Karpas-422 (cell line): ENCODE results near the gene GHR. TPM values are rescaled to one million over a fixed set of nuclear protein-coding genes. Genes with fewer than 3 reads are reported as not detected.

Experiments used
- DNase-seq: peaks from one replicate; pipeline ENCODE4 v3.0.0-alpha.2; 2015
- H2AFZ ChIP-seq: fragments of 200-600 bp; sonication (generic); 2 replicates; pipeline ENCODE4 v1.6.1; 2014; ENCODE audit warnings: antibody characterized with exemption, low read length, mixed read lengths
- H3K27ac ChIP-seq: fragments of 200-600 bp; sonication (generic); 2 replicates; pipeline ENCODE4 v1.5.1; 2014; ENCODE audit warnings: mild to moderate bottlenecking, low read length, moderate library complexity
- H3K27me3 ChIP-seq: fragments of 200-600 bp; sonication (generic); 2 replicates; pipeline ENCODE4 v1.6.1; 2014; ENCODE audit warnings: low read length, mixed read lengths
- H3K36me3 ChIP-seq: fragments of 200-600 bp; sonication (generic); 2 replicates; pipeline ENCODE4 v1.6.1; 2014; ENCODE audit warnings: low read length, mixed read lengths; ENCODE audit not compliant: insufficient read depth
- H3K4me1 ChIP-seq: fragments of 200-600 bp; sonication (generic); 2 replicates; pipeline ENCODE4 v1.6.1; 2014; ENCODE audit warnings: mild to moderate bottlenecking, low read length, mixed read lengths
- H3K4me2 ChIP-seq: fragments of 200-600 bp; sonication (generic); 2 replicates; pipeline ENCODE4 v1.6.1; 2014; ENCODE audit warnings: low read length, low read depth, mild to moderate bottlenecking; ENCODE audit not compliant: poor library complexity, severe bottlenecking
- H3K4me3 ChIP-seq: fragments of 200-600 bp; sonication (generic); 2 replicates; pipeline ENCODE4 v1.5.1; 2014; ENCODE audit warnings: mild to moderate bottlenecking, antibody characterized with exemption, low read length, mixed read lengths
- H3K79me2 ChIP-seq: fragments of 200-600 bp; sonication (generic); 2 replicates; pipeline ENCODE4 v1.6.1; 2014; ENCODE audit warnings: mild to moderate bottlenecking, low read length, mixed read lengths
- H3K9ac ChIP-seq: fragments of 200-600 bp; sonication (generic); 2 replicates; pipeline ENCODE4 v1.6.0; 2014; ENCODE audit warnings: low read length
- H3K9me2 ChIP-seq: fragments of 200-600 bp; sonication (generic), shearing (Covaris generic); replicated peaks from 2 replicates; pipeline ENCODE4 v1.6.0; 2014; ENCODE audit warnings: mild to moderate bottlenecking, low read length, moderate library complexity; ENCODE audit not compliant: insufficient read depth
- H3K9me3 ChIP-seq: fragments of 300-700, 200-600 bp; sonication (generic); 2 replicates; pipeline ENCODE4 v1.6.1; 2014; ENCODE audit warnings: low read length, mixed read lengths
- H4K20me1 ChIP-seq: fragments of 200-600 bp; sonication (generic); 2 replicates; pipeline ENCODE4 v1.6.1; 2014; ENCODE audit warnings: mild to moderate bottlenecking, antibody characterized with exemption, low read length, low read depth; ENCODE audit not compliant: insufficient read depth
- total RNA-seq: library from RNA; depleted of rRNA; stranded (reverse); fragments of >200 nt; shearing (Covaris generic); gene quantifications from 2 replicates; pipeline ENCODE4 v1.2.3, GENCODE V29; 2014; ENCODE audit warnings: low replicate concordance

The GHR gene
- total RNA-seq, 1 experiment from 2014 or later, result not detected

GRCh38 chr5:42522783-42523182 is 99.5 kb downstream of the GHR start:
- no peaks in the 10 kb centered on the region for H3K9me2 ChIP-seq
- H3K36me3 ChIP-seq, result no peaks in the 10 kb centered on the region
- no peaks in the 10 kb centered on the region for H3K9me3 ChIP-seq
- DNase-seq, result no peak
- H3K27ac ChIP-seq, result no peak overlapping the region
- no peaks in the 10 kb centered on the region for H3K79me2 ChIP-seq
- no peaks in the 10 kb centered on the region for H4K20me1 ChIP-seq
- H3K4me2 ChIP-seq, result no peak overlapping the region
- no peak overlapping the region for H3K4me3 ChIP-seq
- no peak overlapping the region for H3K9ac ChIP-seq
- no peaks in the 10 kb centered on the region for H3K4me1 ChIP-seq
- no peak overlapping the region for H2AFZ ChIP-seq
- H3K27me3 ChIP-seq, result no peaks in the 10 kb centered on the region

- H3K9ac ChIP-seq, result no peak overlapping the region
- no peaks in the 10 kb centered on the region for H3K79me2 ChIP-seq
- no peaks in the 10 kb centered on the region for H3K27me3 ChIP-seq
- no peaks in the 10 kb centered on the region for H4K20me1 ChIP-seq
- H3K4me2 ChIP-seq, result no peak overlapping the region
- H3K9me2 ChIP-seq, result no peaks in the 10 kb centered on the region
- H2AFZ ChIP-seq, result no peak overlapping the region
- H3K4me3 ChIP-seq, result no peak overlapping the region
- no peak for DNase-seq
- no peaks in the 10 kb centered on the region for H3K4me1 ChIP-seq
- no peaks in the 10 kb centered on the region for H3K36me3 ChIP-seq
- H3K27ac ChIP-seq, result no peak overlapping the region
- no peaks in the 10 kb centered on the region for H3K9me3 ChIP-seq
Measured at GRCh38 chr5:42526179-42526578, 102.9 kb downstream of the GHR start.

DNA sequence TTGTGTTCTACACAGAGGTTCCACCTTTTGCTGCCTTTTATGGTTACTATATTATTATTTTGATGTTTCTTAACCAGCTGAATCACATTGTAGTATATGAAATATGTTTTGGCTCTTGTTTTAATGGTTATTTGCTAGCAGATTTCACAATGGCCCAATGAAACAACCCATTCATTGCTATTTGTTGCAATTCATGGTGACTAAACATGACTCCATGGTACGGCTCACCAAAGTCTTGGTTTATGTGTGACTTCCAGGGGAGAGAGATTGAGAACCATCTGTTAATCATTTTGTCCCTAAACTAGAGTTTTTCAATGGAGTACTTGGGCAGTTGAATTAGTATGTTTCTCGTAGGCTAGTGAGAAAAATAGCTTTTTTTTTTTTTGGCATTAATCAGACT is 108.4 kb downstream of the GHR start:
- no peaks in the 10 kb centered on the region for H4K20me1 ChIP-seq
- no peaks in the 10 kb centered on the region for H3K79me2 ChIP-seq
- H3K9me3 ChIP-seq, result no peaks in the 10 kb centered on the region
- H3K27ac ChIP-seq, result no peak overlapping the region
- no peaks in the 10 kb centered on the region for H3K4me1 ChIP-seq
- no peak overlapping the region for H3K4me3 ChIP-seq
- H3K9ac ChIP-seq, result no peak overlapping the region
- no peak overlapping the region for H2AFZ ChIP-seq
- no peak for DNase-seq
- no peaks in the 10 kb centered on the region for H3K36me3 ChIP-seq
- H3K27me3 ChIP-seq, result no peaks in the 10 kb centered on the region
- H3K4me2 ChIP-seq, result no peak overlapping the region
- H3K9me2 ChIP-seq, result no peaks in the 10 kb centered on the region

DNA sequence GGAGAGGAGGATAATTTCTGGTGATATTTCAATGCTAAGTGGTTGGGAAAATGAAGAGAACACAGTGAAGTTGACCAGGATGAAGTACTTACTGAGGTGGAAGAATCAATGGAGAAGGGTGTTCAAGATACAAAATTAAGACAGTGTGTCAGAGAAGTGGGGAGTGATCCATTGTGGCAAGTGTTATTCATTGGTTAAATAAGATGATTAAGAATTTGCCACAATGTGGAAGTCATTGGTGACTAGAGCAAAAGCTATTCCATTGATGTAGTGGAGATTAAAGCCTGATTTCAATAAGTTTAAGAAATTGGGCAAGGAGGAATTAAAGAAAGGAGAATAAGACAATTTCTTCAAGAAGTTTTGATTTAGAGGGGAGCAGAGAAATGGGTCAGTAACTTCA is 118.9 kb downstream of the GHR start:
- no peaks in the 10 kb centered on the region for H3K36me3 ChIP-seq
- H3K9ac ChIP-seq, result no peak overlapping the region
- no peaks in the 10 kb centered on the region for H3K79me2 ChIP-seq
- no peaks in the 10 kb centered on the region for H3K27me3 ChIP-seq
- H4K20me1 ChIP-seq, result no peaks in the 10 kb centered on the region
- peaks cover 10% of the 10 kb centered on the region; the same call in 1 of the 2 replicates for H3K9me3 ChIP-seq
- H3K4me1 ChIP-seq, result no peaks in the 10 kb centered on the region
- H2AFZ ChIP-seq, result no peak overlapping the region
- H3K4me3 ChIP-seq, result no peak overlapping the region
- no peak overlapping the region for H3K27ac ChIP-seq
- H3K4me2 ChIP-seq, result no peak overlapping the region
- H3K9me2 ChIP-seq, result no peaks in the 10 kb centered on the region
- no peak for DNase-seq

- H3K9me2 ChIP-seq, result no peaks in the 10 kb centered on the region
- DNase-seq, result no peak
- H3K27ac ChIP-seq, result no peak overlapping the region
- H4K20me1 ChIP-seq, result no peaks in the 10 kb centered on the region
- H3K4me3 ChIP-seq, result no peak overlapping the region
- H2AFZ ChIP-seq, result no peak overlapping the region
- H3K4me1 ChIP-seq, result no peaks in the 10 kb centered on the region
- peaks cover 10% of the 10 kb centered on the region; the same call in 1 of the 2 replicates for H3K9me3 ChIP-seq
- no peaks in the 10 kb centered on the region for H3K27me3 ChIP-seq
- no peaks in the 10 kb centered on the region for H3K79me2 ChIP-seq
- H3K36me3 ChIP-seq, result no peaks in the 10 kb centered on the region
- H3K4me2 ChIP-seq, result no peak overlapping the region
- no peak overlapping the region for H3K9ac ChIP-seq
Measured at GRCh38 chr5:42543774-42544173, 120.5 kb downstream of the GHR start.

DNA sequence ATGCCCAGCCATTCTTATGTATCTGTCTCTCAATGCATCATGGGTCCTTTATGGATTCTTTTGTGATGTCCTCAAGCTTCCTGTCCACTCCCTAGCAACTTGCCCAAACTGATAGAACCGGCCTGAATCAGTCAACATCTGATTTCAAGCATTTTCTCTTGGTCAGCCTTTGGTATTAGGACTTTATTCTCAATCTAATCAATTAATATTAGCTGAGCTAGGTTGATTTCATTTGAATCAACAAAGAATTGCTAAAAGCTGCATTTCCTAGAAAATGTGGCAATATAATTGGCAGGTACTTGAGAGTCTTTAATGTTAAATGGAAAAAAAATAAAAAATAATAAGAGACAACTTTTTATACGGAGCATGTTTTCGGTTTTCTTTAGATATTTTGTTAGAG is 121.8 kb downstream of the GHR start:
- H3K9me3 ChIP-seq, result peaks cover 2% of the 10 kb centered on the region; the same call in 1 of the 2 replicates
- H3K9ac ChIP-seq, result no peak overlapping the region
- H3K4me3 ChIP-seq, result no peak overlapping the region
- no peaks in the 10 kb centered on the region for H3K36me3 ChIP-seq
- H3K4me1 ChIP-seq, result no peaks in the 10 kb centered on the region
- no peaks in the 10 kb centered on the region for H3K79me2 ChIP-seq
- no peaks in the 10 kb centered on the region for H3K27me3 ChIP-seq
- H2AFZ ChIP-seq, result no peak overlapping the region
- no peaks in the 10 kb centered on the region for H4K20me1 ChIP-seq
- H3K27ac ChIP-seq, result no peak overlapping the region
- no peak overlapping the region for H3K4me2 ChIP-seq
- H3K9me2 ChIP-seq, result no peaks in the 10 kb centered on the region
- DNase-seq, result no peak

GRCh38 chr5:42547141-42547540 is 123.9 kb downstream of the GHR start:
- H3K79me2 ChIP-seq, result no peaks in the 10 kb centered on the region
- H3K4me3 ChIP-seq, result no peak overlapping the region
- H3K4me2 ChIP-seq, result no peak overlapping the region
- no peaks in the 10 kb centered on the region for H3K9me2 ChIP-seq
- no peak overlapping the region for H2AFZ ChIP-seq
- no peaks in the 10 kb centered on the region for H3K36me3 ChIP-seq
- H3K27ac ChIP-seq, result no peak overlapping the region
- no peak overlapping the region for H3K9ac ChIP-seq
- H3K27me3 ChIP-seq, result no peaks in the 10 kb centered on the region
- no peak for DNase-seq
- no peaks in the 10 kb centered on the region for H3K9me3 ChIP-seq
- no peaks in the 10 kb centered on the region for H3K4me1 ChIP-seq
- no peaks in the 10 kb centered on the region for H4K20me1 ChIP-seq

DNA sequence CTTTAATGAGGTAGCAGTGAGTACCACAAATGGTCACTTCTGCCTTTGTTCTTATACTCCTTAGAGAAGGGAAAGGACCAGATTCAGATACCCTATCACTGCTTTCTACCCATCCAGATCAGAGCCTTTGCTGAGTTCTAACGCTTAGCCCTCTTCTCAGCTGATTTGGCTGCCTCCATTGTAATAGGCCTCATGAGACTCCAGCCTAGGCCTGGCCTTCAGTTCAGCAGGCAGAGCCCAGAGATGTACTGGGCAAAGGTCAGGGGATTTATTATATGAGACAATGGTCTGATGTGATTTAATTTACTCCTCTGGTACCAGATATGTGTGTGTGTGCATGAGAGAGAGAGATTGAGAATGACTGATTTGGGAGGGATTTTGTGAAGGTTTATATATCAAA is 124.7 kb downstream of the GHR start:
- Histone ChIP-seq H3K9ac (no peak overlapping the region), H3K27me3 (no peaks in the 10 kb centered on the region), H3K4me2 (no peak overlapping the region), H3K79me2 (no peaks in the 10 kb centered on the region), H3K9me2 (no peaks in the 10 kb centered on the region), H4K20me1 (no peaks in the 10 kb centered on the region), H3K9me3 (no peaks in the 10 kb centered on the region), H3K36me3 (no peaks in the 10 kb centered on the region), H3K4me3 (no peak overlapping the region), H2AFZ (no peak overlapping the region), H3K27ac (no peak overlapping the region), H3K4me1 (no peaks in the 10 kb centered on the region)
- DNase-seq, result no peak

DNA sequence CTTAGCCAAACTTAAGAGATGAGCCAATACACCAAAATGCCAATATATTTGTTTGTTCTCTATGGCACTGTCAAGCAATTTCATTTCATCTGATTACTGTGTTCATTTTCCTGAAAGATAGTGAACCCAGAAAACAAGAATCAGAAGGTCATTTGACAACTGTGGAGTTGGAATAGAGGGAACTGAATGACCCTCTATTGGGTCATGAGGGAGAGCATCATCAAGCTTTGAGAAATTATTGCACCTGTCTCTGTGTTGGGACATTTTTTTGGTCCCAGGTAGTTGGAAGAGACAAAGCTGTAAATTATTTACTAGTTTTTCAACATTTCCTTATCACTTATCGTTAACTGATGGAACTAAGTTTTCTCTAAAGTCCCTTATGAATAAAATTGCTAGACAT is 129.4 kb downstream of the GHR start:
- Histone ChIP-seq H3K36me3 (no peaks in the 10 kb centered on the region), H2AFZ (no peak overlapping the region), H3K9me2 (no peaks in the 10 kb centered on the region), H3K79me2 (no peaks in the 10 kb centered on the region), H3K4me3 (no peak overlapping the region), H3K9me3 (no peaks in the 10 kb centered on the region), H3K4me2 (no peak overlapping the region), H4K20me1 (no peaks in the 10 kb centered on the region), H3K4me1 (no peaks in the 10 kb centered on the region), H3K9ac (no peak overlapping the region), H3K27ac (no peak overlapping the region), H3K27me3 (no peaks in the 10 kb centered on the region)
- DNase-seq, result no peak
